Midbrain (tissue), 1 donor: Measurements from ENCODE around the gene GLIPR1L1.

ENCODE experiments used
- DNase-seq: peaks from one replicate; lab custom pipeline; 2025; lab: John Stamatoyannopoulos, UW

GLIPR1L1 gene

GRCh38 chr12:75350413-75350812 lies 15.9 kb downstream of the GLIPR1L1 start:
- DNase-seq = no peak

GRCh38 chr12:75354011-75354410 lies 19.5 kb downstream of the GLIPR1L1 start:
- no peak for DNase-seq

- DNase-seq = no peak
Measured at GRCh38 chr12:75360920-75361319, 26.4 kb downstream of the GLIPR1L1 start.

GRCh38 chr12:75361408-75361807 lies 26.9 kb downstream of the GLIPR1L1 start:
- DNase-seq = no peak

- DNase-seq = no peak
Measured at GRCh38 chr12:75364919-75365318, 30.4 kb downstream of the GLIPR1L1 start.

- DNase-seq = no peak
Measured at GRCh38 chr12:75366629-75367028, 32.2 kb downstream of the GLIPR1L1 start.

- DNase-seq = no peak
Measured at GRCh38 chr12:75374971-75375370, 40.5 kb downstream of the GLIPR1L1 start.

GRCh38 chr12:75378354-75378753 lies 43.9 kb downstream of the GLIPR1L1 start:
- no peak for DNase-seq

- no peak for DNase-seq
Measured at GRCh38 chr12:75389061-75389460, 54.6 kb downstream of the GLIPR1L1 start.

- DNase-seq = peak; percentile 39
Measured at GRCh38 chr12:75389706-75390105, 55.2 kb downstream of the GLIPR1L1 start.

GRCh38 chr12:75390156-75390898 lies 55.9 kb downstream of the GLIPR1L1 start:
- no peak for DNase-seq

GRCh38 chr12:75390899-75391538 lies 56.5 kb downstream of the GLIPR1L1 start, which contains the start of gene GLIPR1L2:
Gene GLIPR1L2, plus strand, starts transcription at chr12:75391089. Its CDS starts 28 bp downstream, at chr12:75391117.
- peak; percentile 99 for DNase-seq

GRCh38 chr12:75404231-75404630 lies 69.8 kb downstream of the GLIPR1L1 start:
- DNase-seq = no peak

GRCh38 chr12:75407683-75408082 lies 73.2 kb downstream of the GLIPR1L1 start:
- no peak for DNase-seq

GRCh38 chr12:75409830-75410229 lies 75.4 kb downstream of the GLIPR1L1 start:
- DNase-seq = no peak

GRCh38 chr12:75414671-75415070 lies 80.2 kb downstream of the GLIPR1L1 start:
- no peak for DNase-seq

- DNase-seq = no peak
Measured at GRCh38 chr12:75419841-75420240, 85.4 kb downstream of the GLIPR1L1 start.
